IMR-90 (cell line): ENCODE measurements around the gene XYLB. TPM values are rescaled to one million over a fixed set of nuclear protein-coding genes. Genes with fewer than 3 reads are reported as not detected.

Experiments used
- ATAC-seq: fragments of 200-7000 bp; cut with Tn5 transposase; 2 replicates; pipeline ENCODE4 v1.9.1; 2020; ENCODE audit warnings: low read depth, mild to moderate bottlenecking, moderate library complexity
- BruUV-seq: library from RNA; stranded (reverse); fragments of 400-500 nt; replicated peaks from 2 replicates; lab custom pipeline; 2021; lab: Mats Ljungman, UMichigan
- CTCF ChIA-PET: fragments of 300-600 bp; formaldehyde crosslinking; extraction: SDS; loops from one replicate; lab custom pipeline; 2021; ENCODE audit warnings: antibody characterized with exemption; lab: Yijun Ruan, JAX
- POLR2A ChIA-PET: fragments of 300-600 bp; sonication (Branson Sonifier 250); formaldehyde crosslinking; loops from one replicate; lab custom pipeline; 2022; ENCODE audit warnings: antibody characterized with exemption; ENCODE audit not compliant: unreplicated experiment; lab: Charles Lee
- DNase-seq: peaks from one replicate; pipeline ENCODE4 v3.0.0; 2013
- H2AFZ ChIP-seq: replicated peaks from 2 replicates; pipeline ENCODE3; 2013; ENCODE audit warnings: low read length, mild to moderate bottlenecking; ENCODE audit not compliant: poor library complexity
- H2AK5ac ChIP-seq: 2 replicates; pipeline ENCODE4 v1.6.1; 2013; ENCODE audit warnings: low read depth, low read length, inconsistent platforms
- H2AK9ac ChIP-seq: replicated peaks from 2 replicates; pipeline ENCODE3; 2013; ENCODE audit warnings: mild to moderate bottlenecking, low read depth, low read length, moderate library complexity; ENCODE audit not compliant: poor library complexity
- H2BK120ac ChIP-seq: 2 replicates; pipeline ENCODE4 v1.6.1; 2013; ENCODE audit warnings: low read depth, low read length, inconsistent platforms
- H2BK15ac ChIP-seq: 3 replicates; pipeline ENCODE4 v1.6.1; 2013; ENCODE audit warnings: low read depth, low read length, inconsistent platforms
- H2BK20ac ChIP-seq: 2 replicates; pipeline ENCODE4 v1.6.1; 2013; ENCODE audit warnings: low read depth, mild to moderate bottlenecking, inconsistent platforms, low read length, moderate library complexity
- H2BK5ac ChIP-seq: 2 replicates; pipeline ENCODE4 v1.6.1; 2013; ENCODE audit warnings: mild to moderate bottlenecking, low read depth, low read length, inconsistent platforms; ENCODE audit not compliant: poor library complexity, severe bottlenecking
- H3K14ac ChIP-seq: replicated peaks from 2 replicates; pipeline ENCODE4 v1.6.1; 2013; ENCODE audit warnings: low read depth, low read length, inconsistent platforms
- H3K18ac ChIP-seq: 2 replicates; pipeline ENCODE4 v1.6.1; 2013; ENCODE audit warnings: low read depth, low read length, control low read depth
- H3K23ac ChIP-seq: 2 replicates; pipeline ENCODE4 v1.6.1; 2013; ENCODE audit warnings: low read depth, low read length, inconsistent platforms
- H3K27ac ChIP-seq: 2 replicates; pipeline ENCODE4 v1.5.1; 2013; ENCODE audit warnings: mild to moderate bottlenecking, control low read depth, low read length; ENCODE audit not compliant: insufficient read depth
- H3K27me3 ChIP-seq: 2 replicates; pipeline ENCODE4 v1.6.1; 2013; ENCODE audit warnings: low read length; ENCODE audit not compliant: control insufficient read depth, insufficient read depth
- H3K36me3 ChIP-seq: 2 replicates; pipeline ENCODE4 v1.6.1; 2013; ENCODE audit warnings: low read length, mixed read lengths; ENCODE audit not compliant: control insufficient read depth, insufficient read depth
- H3K4ac ChIP-seq: 2 replicates; pipeline ENCODE4 v1.6.1; 2013; ENCODE audit warnings: low read depth, low read length, inconsistent platforms
- H3K4me1 ChIP-seq: 2 replicates; pipeline ENCODE4 v1.6.1; 2013; ENCODE audit warnings: low read length, mixed read lengths; ENCODE audit not compliant: control insufficient read depth, insufficient read depth
- H3K4me2 ChIP-seq: 2 replicates; pipeline ENCODE4 v1.6.1; 2013; ENCODE audit warnings: low read depth, mild to moderate bottlenecking, control low read depth, low read length, moderate library complexity
- H3K4me3 ChIP-seq: 2 replicates; pipeline ENCODE4 v1.5.1; 2013; ENCODE audit warnings: low read depth, mild to moderate bottlenecking, control low read depth, low read length, moderate library complexity; ENCODE audit not compliant: insufficient read depth
- H3K56ac ChIP-seq: 2 replicates; pipeline ENCODE4 v1.6.1; 2013; ENCODE audit warnings: low read length, inconsistent platforms; ENCODE audit not compliant: insufficient read depth; ENCODE audit errors: extremely low read depth
- H3K79me1 ChIP-seq, 2 experiments: 2 replicates each; pipeline ENCODE4 v1.6.1; 2013; ENCODE audit warnings: low read length in 2 of 2, inconsistent platforms in 1 of 2, low read depth in 1 of 2
- H3K9ac ChIP-seq: 2 replicates; pipeline ENCODE4 v1.6.1; 2013; ENCODE audit warnings: low read depth, low read length, control low read depth
- H3K9me1 ChIP-seq: 2 replicates; pipeline ENCODE4 v1.6.1; 2013; ENCODE audit warnings: low read length, inconsistent platforms; ENCODE audit not compliant: insufficient read depth
- H3K9me3 ChIP-seq: 2 replicates; pipeline ENCODE4 v1.6.1; 2013; ENCODE audit warnings: low read length; ENCODE audit not compliant: control insufficient read depth, insufficient read depth
- H4K20me1 ChIP-seq: 2 replicates; pipeline ENCODE4 v1.6.1; 2013; ENCODE audit warnings: low read length, inconsistent platforms; ENCODE audit not compliant: insufficient read depth
- H4K5ac ChIP-seq: 2 replicates; pipeline ENCODE4 v1.6.1; 2013; ENCODE audit warnings: mild to moderate bottlenecking, low read depth, low read length, control low read depth
- H4K8ac ChIP-seq, 2 experiments: 2 replicates each; pipeline ENCODE4 v1.6.1; 2013; ENCODE audit warnings: low read depth in 2 of 2, low read length in 2 of 2, control low read depth in 1 of 2, inconsistent platforms in 1 of 2
- H4K91ac ChIP-seq: 2 replicates; pipeline ENCODE4 v1.6.1; 2013; ENCODE audit warnings: low read depth, low read length, inconsistent platforms; ENCODE audit not compliant: insufficient read depth
- CTCF ChIP-seq: conservative IDR thresholded peaks from 2 replicates; pipeline ENCODE4 v1.5.1; 2012; ENCODE audit warnings: mild to moderate bottlenecking, low read depth, low read length, improper control_type of control experiment
- MXI1 ChIP-seq: IDR thresholded peaks from 2 replicates; pipeline ENCODE4 v1.6.1; 2012; ENCODE audit warnings: low read depth, mild to moderate bottlenecking, low read length, moderate library complexity, borderline replicate concordance
- USF2 ChIP-seq: fragments of 150-350 bp; IDR thresholded peaks from 2 replicates; pipeline ENCODE4 v1.6.1; 2017; ENCODE audit warnings: mild to moderate bottlenecking, antibody characterized with exemption, low read length, low read depth
- WGBS, 2 experiments: methylation state at CpG; one replicate each; pipeline versions ENCODE4 v1.1.5 to v1.1.7; 2013; ENCODE audit warnings: missing lambda C conversion rate in 2 of 2; ENCODE audit not compliant: insufficient read length in 1 of 2; ENCODE audit errors: extremely low coverage in 2 of 2; 5-methylcytosine and 5-hydroxymethylcytosine counted together
- dilution Hi-C: fragments of 300-500 bp; cut with HindIII; formaldehyde crosslinking; loops from one replicate; pipeline ENCODE4 v1.14.3; 2018; ENCODE audit warnings: low sequenced_read_pairs; ENCODE audit not compliant: unreplicated experiment
- in situ Hi-C: fragments of 300-500 bp; cut with MboI; formaldehyde crosslinking; loops from 3 replicates; pipeline ENCODE4 v1.14.3; 2019; ENCODE audit warnings: low sequenced_read_pairs, inconsistent platforms, mixed read lengths
- intact Hi-C: fragments of 100-400 bp; cut with micrococcal nuclease; formaldehyde crosslinking; loops from 2 replicates; pipeline ENCODE4 v1.10.0; 2022
- polyA plus RNA-seq, 3 experiments: library from polyadenylated mRNA; depleted of rRNA; stranded (reverse); fragments of >200 nt; gene quantifications; 2 replicates each; pipeline ENCODE4 v1.2.3, GENCODE V29; 2012; ENCODE audit warnings: low replicate concordance in 1 of 3
- total RNA-seq: library from RNA; depleted of rRNA; stranded (reverse); fragments of >200 nt; gene quantifications from 2 replicates; pipeline ENCODE4 v1.2.3, GENCODE V29; 2012

Gene XYLB
- total and polyA plus RNA-seq, 2 of the 4 experiments (the other 2 are of a cell fraction) = 3.0 to 3.4 TPM

- no peak overlapping the region for H3K14ac ChIP-seq
- TF ChIP-seq MXI1 = no peak
- TF ChIP-seq CTCF = 0 out of 2 replicates have a peak, but pooled peaks have one; percentile 8
- no peak for TF ChIP-seq USF2
- H3K9me3 ChIP-seq = no peaks in the 10 kb centered on the region
- no peak overlapping the region for H3K56ac ChIP-seq
- no peak overlapping the region for H3K4me2 ChIP-seq
- H3K18ac ChIP-seq = no peak overlapping the region
- dilution Hi-C loops = no loop called here
- H4K91ac ChIP-seq = no peak overlapping the region
- no peak overlapping the region for H2BK120ac ChIP-seq
- H4K5ac ChIP-seq = no peak overlapping the region
- H2AK9ac ChIP-seq = no peak overlapping the region
- H3K4me3 ChIP-seq = no peak overlapping the region
- DNase-seq = no peak
- no peak overlapping the region for H4K8ac ChIP-seq
- no peak overlapping the region for H2BK20ac ChIP-seq
- peaks cover 6 to 16% of the 10 kb centered on the region in 2 experiments; a peak in 3 of 4 replicates for H3K79me1 ChIP-seq
- ChIA-PET CTCF (interaction anchor here (0.5 to 1.2 kb wide), 2 partner anchors 227 to 299 kb away, joined by 3 to 4 read pairs; no protein-coding TSS in a partner anchor), POLR2A (no interaction called here)
- no TSS peak for BruUV-seq
- H2AFZ ChIP-seq = no peak overlapping the region
- H4K20me1 ChIP-seq = no peaks in the 10 kb centered on the region
- H3K27ac ChIP-seq = no peak overlapping the region
- no peak overlapping the region for H3K23ac ChIP-seq
- peaks cover 6% of the 10 kb centered on the region for H3K27me3 ChIP-seq
- peaks cover 7% of the 10 kb centered on the region; the same call in 1 of the 2 replicates for H3K9me1 ChIP-seq
- 80% methylated on average over 1 of the region's 3 CpGs; no CpG with 5 or more reads in 1 of the 2 experiments for WGBS, 2 experiments
- no peak overlapping the region for H2BK5ac ChIP-seq
- H3K4ac ChIP-seq = no peak overlapping the region
- no peaks in the 10 kb centered on the region for H3K36me3 ChIP-seq
- in situ Hi-C loops = loop anchor here (10.0 kb wide), 1 partner anchor 219 kb away; no protein-coding TSS in a partner anchor
- H2BK15ac ChIP-seq = no peak overlapping the region
- intact Hi-C loops = no loop called here
- no peaks in the 10 kb centered on the region for H3K4me1 ChIP-seq
- no peak for ATAC-seq
- no peak overlapping the region for H3K9ac ChIP-seq
- no peak overlapping the region for H2AK5ac ChIP-seq
These were observed 2.6 kb upstream of the XYLB start for GRCh38 chr3:38343797-38344594.
